Testis (tissue), 2 donors: ENCODE results near the gene TMEM87B.

Experiments used
- CTCF ChIP-seq, 3 experiments: fragments of 450-650 bp in 2 of 3; fragments of 200-600 bp in 1 of 3; sonication (generic) in 1 of 3; IDR thresholded peaks; one replicate each; pipeline ENCODE4 v1.5.1; 2016 to 2019; ENCODE audit warnings: antibody characterized with exemption in 3 of 3, mild to moderate bottlenecking in 2 of 3, moderate library complexity in 1 of 3
- POLR2A ChIP-seq: fragments of 450-650 bp; IDR thresholded peaks from one replicate; pipeline ENCODE4 v1.6.1; 2017; ENCODE audit warnings: antibody characterized with exemption, mild to moderate bottlenecking, moderate library complexity

GRCh38 chr2:112149866-112150435, 94.9 kb downstream of the TMEM87B start:
- TF ChIP-seq CTCF (IDR thresholded peaks at IDR 0.05): no peak
- TF ChIP-seq POLR2A: no peak
